ENCODE data around the gene AOAH.

DNA sequence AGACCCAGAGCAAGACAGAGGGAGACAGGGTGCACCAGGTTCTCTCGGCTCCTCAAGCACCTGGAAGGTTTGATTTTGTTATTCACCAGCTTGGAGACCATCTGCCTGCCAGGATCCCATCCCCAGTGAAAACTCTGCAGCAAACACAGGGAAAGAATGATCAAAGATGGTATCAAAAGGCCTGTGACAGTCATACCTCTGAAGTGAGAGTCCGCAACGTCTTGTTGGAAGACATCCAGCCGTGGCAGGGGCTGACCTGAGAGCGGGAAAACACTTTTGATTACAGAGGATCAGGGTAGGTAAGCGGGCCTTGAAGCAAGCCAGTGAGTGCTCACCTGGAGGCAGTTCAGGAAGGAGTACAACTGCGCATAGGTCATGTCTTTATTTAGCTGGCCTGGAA is 192.3 kb downstream of the AOAH start:
- TF ChIP-seq POLR2A (IDR thresholded peaks at IDR 0.05; ENCODE audit: low read depth, low read length), result no peak
- no peak for TF ChIP-seq EZH2 (IDR thresholded peaks at IDR 0.05; ENCODE audit: borderline replicate concordance, low read depth, low read length, severe bottlenecking)
- TF ChIP-seq, protein P1, sequence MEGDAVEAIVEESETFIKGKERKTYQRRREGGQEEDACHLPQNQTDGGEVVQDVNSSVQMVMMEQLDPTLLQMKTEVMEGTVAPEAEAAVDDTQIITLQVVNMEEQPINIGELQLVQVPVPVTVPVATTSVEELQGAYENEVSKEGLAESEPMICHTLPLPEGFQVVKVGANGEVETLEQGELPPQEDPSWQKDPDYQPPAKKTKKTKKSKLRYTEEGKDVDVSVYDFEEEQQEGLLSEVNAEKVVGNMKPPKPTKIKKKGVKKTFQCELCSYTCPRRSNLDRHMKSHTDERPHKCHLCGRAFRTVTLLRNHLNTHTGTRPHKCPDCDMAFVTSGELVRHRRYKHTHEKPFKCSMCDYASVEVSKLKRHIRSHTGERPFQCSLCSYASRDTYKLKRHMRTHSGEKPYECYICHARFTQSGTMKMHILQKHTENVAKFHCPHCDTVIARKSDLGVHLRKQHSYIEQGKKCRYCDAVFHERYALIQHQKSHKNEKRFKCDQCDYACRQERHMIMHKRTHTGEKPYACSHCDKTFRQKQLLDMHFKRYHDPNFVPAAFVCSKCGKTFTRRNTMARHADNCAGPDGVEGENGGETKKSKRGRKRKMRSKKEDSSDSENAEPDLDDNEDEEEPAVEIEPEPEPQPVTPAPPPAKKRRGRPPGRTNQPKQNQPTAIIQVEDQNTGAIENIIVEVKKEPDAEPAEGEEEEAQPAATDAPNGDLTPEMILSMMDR (IDR thresholded peaks at IDR 0.05; ENCODE audit: extremely low read depth in 1 of 2, insufficient read depth in 1 of 2, low read depth in 1 of 2, low read length in 2 of 2), result no peak
- no peak for TF ChIP-seq MYC (IDR thresholded peaks at IDR 0.05; ENCODE audit: low read depth, low read length)
- TF ChIP-seq, protein P2, sequence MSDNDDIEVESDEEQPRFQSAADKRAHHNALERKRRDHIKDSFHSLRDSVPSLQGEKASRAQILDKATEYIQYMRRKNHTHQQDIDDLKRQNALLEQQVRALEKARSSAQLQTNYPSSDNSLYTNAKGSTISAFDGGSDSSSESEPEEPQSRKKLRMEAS (IDR thresholded peaks at IDR 0.05; ENCODE audit: insufficient read depth, insufficient read length), result no peak

All from endothelial cell of umbilical vein (primary cell).